Measurements from ENCODE around the gene PLSCR5.

The PLSCR5 gene

DNA sequence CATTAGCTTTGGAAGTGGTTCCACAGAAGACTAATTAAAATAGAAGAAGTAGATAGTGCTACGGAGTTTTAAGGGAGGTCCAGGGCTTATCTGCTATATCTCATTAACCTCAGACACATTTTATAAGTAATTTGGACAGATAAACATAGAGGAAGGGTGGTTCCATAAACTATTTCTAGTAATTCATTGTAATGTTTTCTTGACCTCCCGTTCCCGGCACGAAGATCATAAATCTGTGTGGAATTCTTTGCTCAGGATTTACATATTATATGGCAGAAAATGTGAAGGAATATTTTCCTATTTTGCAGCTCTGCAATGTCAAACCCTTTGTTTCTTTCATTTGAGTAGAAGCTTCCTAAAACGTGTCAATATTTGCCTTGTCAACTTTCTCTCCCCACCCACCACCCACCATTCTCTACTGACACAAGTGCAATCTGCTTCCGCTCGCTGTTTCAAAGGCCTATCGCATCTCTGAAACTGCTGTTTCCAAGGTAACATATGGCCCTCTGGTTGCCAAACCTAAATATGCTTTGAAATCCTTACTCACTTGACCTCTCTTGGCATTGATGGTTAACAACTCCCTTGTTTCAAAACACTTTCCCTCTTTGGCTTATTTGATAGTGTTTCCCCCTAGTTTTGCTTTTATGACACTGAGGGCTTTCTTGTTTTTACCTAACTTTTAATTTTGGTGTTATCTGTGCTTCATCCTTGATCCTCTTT, 21.4 kb upstream of the PLSCR5 start:
- TF ChIP-seq, protein P1, sequence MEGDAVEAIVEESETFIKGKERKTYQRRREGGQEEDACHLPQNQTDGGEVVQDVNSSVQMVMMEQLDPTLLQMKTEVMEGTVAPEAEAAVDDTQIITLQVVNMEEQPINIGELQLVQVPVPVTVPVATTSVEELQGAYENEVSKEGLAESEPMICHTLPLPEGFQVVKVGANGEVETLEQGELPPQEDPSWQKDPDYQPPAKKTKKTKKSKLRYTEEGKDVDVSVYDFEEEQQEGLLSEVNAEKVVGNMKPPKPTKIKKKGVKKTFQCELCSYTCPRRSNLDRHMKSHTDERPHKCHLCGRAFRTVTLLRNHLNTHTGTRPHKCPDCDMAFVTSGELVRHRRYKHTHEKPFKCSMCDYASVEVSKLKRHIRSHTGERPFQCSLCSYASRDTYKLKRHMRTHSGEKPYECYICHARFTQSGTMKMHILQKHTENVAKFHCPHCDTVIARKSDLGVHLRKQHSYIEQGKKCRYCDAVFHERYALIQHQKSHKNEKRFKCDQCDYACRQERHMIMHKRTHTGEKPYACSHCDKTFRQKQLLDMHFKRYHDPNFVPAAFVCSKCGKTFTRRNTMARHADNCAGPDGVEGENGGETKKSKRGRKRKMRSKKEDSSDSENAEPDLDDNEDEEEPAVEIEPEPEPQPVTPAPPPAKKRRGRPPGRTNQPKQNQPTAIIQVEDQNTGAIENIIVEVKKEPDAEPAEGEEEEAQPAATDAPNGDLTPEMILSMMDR (IDR thresholded peaks at IDR 0.05; ENCODE audit: low read depth, low read length) = no peak
- no peak overlapping the region for H3K4me3 ChIP-seq (ENCODE audit: low read depth, low read length)
- no peaks in the 10 kb centered on the region for H3K36me3 ChIP-seq
- DNase-seq = no peak
- no peaks in the 10 kb centered on the region for H3K27me3 ChIP-seq
- H3K9me3 ChIP-seq = no peaks in the 10 kb centered on the region; the same call in 1 of the 2 replicates
- H3K4me1 ChIP-seq = no peaks in the 10 kb centered on the region

DNA sequence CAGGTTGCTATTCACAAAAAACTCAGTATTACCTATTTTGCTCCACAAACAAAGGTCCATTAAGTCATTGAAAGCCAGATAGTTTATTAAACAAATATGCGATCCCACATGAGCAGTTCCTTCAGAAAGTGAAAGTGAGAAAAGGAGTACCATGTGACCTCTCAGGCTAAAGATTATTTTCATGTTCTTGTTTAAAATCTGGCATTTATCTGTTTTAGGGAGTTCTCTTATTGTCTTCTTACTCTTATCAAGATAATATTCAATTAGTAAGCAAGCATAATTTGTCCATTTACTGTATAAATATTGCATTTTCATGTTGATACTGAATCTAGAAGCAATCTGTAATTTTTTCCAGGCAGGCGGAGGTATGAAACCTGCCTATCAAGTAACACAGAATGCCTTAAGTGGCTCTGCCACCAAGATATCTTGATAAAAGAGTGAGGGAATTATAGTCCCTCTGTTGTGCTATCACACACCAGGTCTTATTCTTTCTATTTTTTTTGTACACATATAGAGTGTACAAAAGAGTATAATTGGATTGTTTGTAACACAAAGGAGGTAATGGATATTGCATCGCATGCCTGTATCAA, 20.1 kb upstream of the PLSCR5 start:
- Histone ChIP-seq H3K36me3 (no peaks in the 10 kb centered on the region), H3K9me3 (no peaks in the 10 kb centered on the region; the same call in 1 of the 2 replicates), H3K4me1 (no peaks in the 10 kb centered on the region), H3K4me3 (ENCODE audit: low read depth, low read length) (no peak overlapping the region), H3K27me3 (no peaks in the 10 kb centered on the region)
- TF ChIP-seq, protein P1 (IDR thresholded peaks at IDR 0.05; ENCODE audit: low read depth, low read length) = no peak
- DNase-seq = no peak

DNA sequence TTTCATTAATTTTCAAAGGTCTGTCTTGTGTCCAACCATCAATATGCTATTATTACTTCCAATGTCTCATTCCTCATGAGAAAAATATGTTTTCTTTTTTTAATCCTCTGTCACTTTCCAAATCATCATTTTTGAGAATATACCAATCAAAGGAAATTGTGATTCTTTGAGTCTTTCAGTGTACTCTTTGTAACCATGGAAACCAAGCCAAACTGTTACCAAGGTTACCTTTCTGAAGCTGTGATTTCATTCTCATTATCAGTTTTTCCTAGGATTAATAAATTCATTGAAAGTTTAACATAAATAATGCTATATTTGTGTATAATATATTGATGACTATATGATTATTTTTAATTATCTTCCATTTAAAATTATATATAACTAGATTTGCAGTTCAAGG, 16.6 kb upstream of the PLSCR5 start:
- TF ChIP-seq, protein P1 (IDR thresholded peaks at IDR 0.05; ENCODE audit: low read depth, low read length) = no peak
- no peaks in the 10 kb centered on the region for H3K36me3 ChIP-seq
- no peak for DNase-seq
- H3K4me1 ChIP-seq = no peaks in the 10 kb centered on the region
- no peaks in the 10 kb centered on the region; the same call in 1 of the 2 replicates for H3K9me3 ChIP-seq
- no peak overlapping the region for H3K4me3 ChIP-seq (ENCODE audit: low read depth, low read length)
- H3K27me3 ChIP-seq = no peaks in the 10 kb centered on the region

DNA sequence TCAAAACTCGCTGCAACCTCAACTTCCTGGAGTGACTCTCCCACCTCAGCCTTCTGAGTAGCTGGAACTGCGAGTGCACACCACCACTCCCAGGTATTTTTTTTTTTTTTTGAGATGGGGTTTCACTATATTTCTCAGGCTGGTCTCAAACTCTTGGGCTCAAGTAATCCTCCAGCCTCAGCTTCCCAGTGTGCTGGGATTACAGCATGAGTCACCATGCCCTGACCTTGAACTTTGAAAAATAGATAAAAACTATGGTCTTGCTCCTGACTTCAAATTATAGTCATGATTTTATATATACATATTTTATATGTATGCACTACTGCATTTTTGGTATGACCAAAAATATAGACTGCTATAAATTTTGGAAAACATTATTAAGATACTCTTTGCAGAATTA, 6.9 kb upstream of the PLSCR5 start:
- TF ChIP-seq, protein P1 (IDR thresholded peaks at IDR 0.05; ENCODE audit: low read depth, low read length) = no peak
- Histone ChIP-seq H3K4me1 (no peaks in the 10 kb centered on the region), H3K4me3 (ENCODE audit: low read depth, low read length) (no peak overlapping the region), H3K27me3 (no peaks in the 10 kb centered on the region), H3K9me3 (no peaks in the 10 kb centered on the region), H3K36me3 (no peaks in the 10 kb centered on the region)
- no peak for DNase-seq

DNA sequence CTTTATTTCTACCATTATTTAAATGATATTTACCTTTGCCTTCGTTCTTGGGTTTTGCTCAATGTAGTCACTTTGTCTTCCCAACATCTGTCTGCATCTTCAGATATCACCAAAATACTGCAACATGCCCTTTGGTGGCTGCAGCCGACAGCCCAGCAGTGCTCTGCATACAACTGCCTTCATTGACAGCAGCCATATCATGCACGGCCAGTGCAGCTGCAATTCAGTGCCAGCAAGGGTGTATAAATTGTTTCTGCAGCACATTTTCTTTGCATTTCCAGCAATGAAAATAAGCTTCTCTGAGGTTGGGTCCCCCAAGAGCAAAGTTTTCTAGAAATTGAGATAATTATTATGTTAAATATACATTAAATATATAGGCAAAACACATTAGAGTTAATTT, 6.0 kb upstream of the PLSCR5 start:
- H3K36me3 ChIP-seq = no peaks in the 10 kb centered on the region
- no peak for DNase-seq

More for the DNA sequence above, 6.0 kb upstream of the PLSCR5 start:
- TF ChIP-seq, protein P1 (IDR thresholded peaks at IDR 0.05; ENCODE audit: low read depth, low read length) = no peak
- no peaks in the 10 kb centered on the region for H3K4me1 ChIP-seq
- H3K4me3 ChIP-seq (ENCODE audit: low read depth, low read length) = no peak overlapping the region
- H3K27me3 ChIP-seq = no peaks in the 10 kb centered on the region
- no peaks in the 10 kb centered on the region for H3K9me3 ChIP-seq

Measured in BE2C (cell line).